B cell (primary cell): ENCODE measurements around the gene PRR11. TPM values are rescaled to one million over a fixed set of nuclear protein-coding genes. Genes with fewer than 3 reads are reported as not detected.

ENCODE experiments used
- ATAC-seq: fragments of 200-7000 bp; cut with Tn5 transposase; one replicate; pipeline ENCODE4 v1.10.0; 2021; ENCODE audit warnings: low read depth, mild to moderate bottlenecking, moderate number of reproducible peaks, moderate library complexity
- CTCF ChIA-PET: fragments of 350-600 bp; sonication (Branson Sonifier 250); formaldehyde crosslinking; loops from one replicate; lab custom pipeline; 2021; ENCODE audit warnings: antibody characterized with exemption, inconsistent platforms; lab: Charles Lee
- POLR2A ChIA-PET: fragments of 350-600 bp; sonication (Branson Sonifier 250); formaldehyde crosslinking; loops from one replicate; lab custom pipeline; 2021; ENCODE audit warnings: antibody characterized with exemption; lab: Charles Lee
- DNase-seq: peaks from one replicate; pipeline ENCODE4 v3.0.0; 2013
- H2AFZ ChIP-seq: 2 replicates; pipeline ENCODE4 v1.6.1; 2012; ENCODE audit warnings: mild to moderate bottlenecking, low read depth, low read length; ENCODE audit not compliant: insufficient read depth, poor library complexity, severe bottlenecking
- H3K27ac ChIP-seq, 2 donors: 1 replicate in 1 of 2; 2 replicates in 1 of 2; pipeline ENCODE4 v1.5.1; 2012 to 2013; ENCODE audit warnings: low read length in 2 of 2, mild to moderate bottlenecking in 2 of 2, moderate library complexity in 1 of 2
- H3K27me3 ChIP-seq, 4 experiments: fragments of 200-600 bp in 1 of 4; sonication (generic) in 1 of 4; replicated peaks in 1 of 4; 1 replicate in 2 of 4; 2 replicates in 2 of 4; pipeline versions ENCODE4 v1.6.1 to v1.7.0; 2013 to 2016; ENCODE audit warnings: low read length in 3 of 4, mild to moderate bottlenecking in 2 of 4, mixed read lengths in 1 of 4, moderate library complexity in 1 of 4; ENCODE audit not compliant: insufficient read depth in 4 of 4, control insufficient read depth in 3 of 4; ENCODE audit errors: control extremely low read depth in 1 of 4
- H3K36me3 ChIP-seq, 2 experiments: replicated peaks in 1 of 2; 1 replicate in 1 of 2; 2 replicates in 1 of 2; pipeline versions ENCODE4 v1.6.1 to v1.7.1; 2013; ENCODE audit warnings: low read length in 1 of 2; ENCODE audit not compliant: insufficient read depth in 2 of 2, control insufficient read depth in 1 of 2; ENCODE audit errors: control extremely low read depth in 1 of 2, extremely low read depth in 1 of 2
- H3K4me1 ChIP-seq, 2 donors: fragments of 200-600 bp in 1 of 2; sonication (generic) in 1 of 2; 1 replicate in 1 of 2; 2 replicates in 1 of 2; pipeline versions ENCODE4 v1.5.1 to v1.6.1; 2013 to 2017; ENCODE audit warnings: low read length in 2 of 2; ENCODE audit not compliant: control insufficient read depth in 2 of 2, insufficient read depth in 2 of 2
- H3K4me2 ChIP-seq: replicated peaks from 2 replicates; pipeline ENCODE3; 2012; ENCODE audit warnings: mild to moderate bottlenecking, low read depth, low read length; ENCODE audit not compliant: poor library complexity, severe bottlenecking
- H3K4me3 ChIP-seq, 5 experiments: fragments of 200-600 bp in 1 of 5; sonication (generic) in 1 of 5; 1 replicate in 3 of 5; 2 replicates in 2 of 5; pipeline versions ENCODE4 v1.5.1 to v1.7.0; 2011 to 2016; ENCODE audit warnings: low read length in 4 of 5, mild to moderate bottlenecking in 4 of 5, low read depth in 2 of 5, control low read depth in 1 of 5, moderate library complexity in 1 of 5; ENCODE audit not compliant: insufficient read depth in 1 of 5; ENCODE audit errors: control extremely low read depth in 1 of 5, extremely low read depth in 1 of 5
- H3K79me2 ChIP-seq: fragments of 200-600 bp; sonication (generic); one replicate; pipeline ENCODE4 v1.6.0; 2016; ENCODE audit warnings: low read length; ENCODE audit not compliant: control insufficient read depth, insufficient read depth
- H3K9ac ChIP-seq: fragments of 200-600 bp; sonication (generic); 2 replicates; pipeline ENCODE4 v1.6.1; 2017; ENCODE audit warnings: mild to moderate bottlenecking, low read length, moderate library complexity
- H3K9me3 ChIP-seq, 3 donors: one replicate each; pipeline versions ENCODE4 v1.6.1 to v1.7.1; 2013; ENCODE audit warnings: low read length in 2 of 3; ENCODE audit not compliant: control insufficient read depth in 2 of 3, insufficient read depth in 1 of 3; ENCODE audit errors: control extremely low read depth in 1 of 3
- H4K20me1 ChIP-seq: 2 replicates; pipeline ENCODE4 v1.6.0; 2012; ENCODE audit warnings: mild to moderate bottlenecking, low read length; ENCODE audit not compliant: insufficient read depth, control insufficient read depth, poor library complexity, severe bottlenecking
- H3K27ac Mint-ChIP-seq: one replicate; pipeline ENCODE4 v1.8.0; 2021; ENCODE audit warnings: mixed read lengths
- H3K27me3 Mint-ChIP-seq: one replicate; pipeline ENCODE4 v1.8.0; 2021; ENCODE audit warnings: mixed read lengths
- H3K4me1 Mint-ChIP-seq: one replicate; pipeline ENCODE4 v1.8.0; 2021; ENCODE audit warnings: mixed read lengths
- H3K4me3 Mint-ChIP-seq: one replicate; pipeline ENCODE4 v1.8.0; 2021; ENCODE audit warnings: mixed read lengths
- H3K9me3 Mint-ChIP-seq: one replicate; pipeline ENCODE4 v1.8.0; 2022; ENCODE audit warnings: mixed read lengths; ENCODE audit not compliant: insufficient read depth
- CTCF ChIP-seq: fragments of 200-600 bp; IDR thresholded peaks from one replicate; pipeline ENCODE4 v1.8.0; 2022; ENCODE audit warnings: antibody characterized with exemption, mild to moderate bottlenecking
- EZH2 ChIP-seq: IDR thresholded peaks from 2 replicates; pipeline ENCODE4 v1.6.1; 2012; ENCODE audit warnings: borderline replicate concordance, low read depth, mild to moderate bottlenecking, moderate library complexity, low read length; ENCODE audit not compliant: insufficient read depth, poor library complexity, severe bottlenecking
- WGBS: methylation state at CpG from one replicate; pipeline ENCODE4 v1.1.5; 2013; ENCODE audit warnings: missing lambda C conversion rate; ENCODE audit not compliant: insufficient coverage; 5-methylcytosine and 5-hydroxymethylcytosine counted together
- intact Hi-C: fragments of 100-400 bp; cut with micrococcal nuclease; formaldehyde crosslinking; loops from one replicate; pipeline ENCODE4 v1.10.0; 2022
- polyA plus RNA-seq: library from polyadenylated mRNA; depleted of rRNA; stranded (reverse); fragments of >200 nt; gene quantifications from 2 replicates; pipeline ENCODE4 v1.2.3, GENCODE V29; 2012
- total RNA-seq, 2 donors: library from RNA; stranded (reverse); fragments of 120-200 nt in 1 of 2; gene quantifications; 1 replicate in 1 of 2; 2 replicates in 1 of 2; pipeline versions ENCODE4 v1.2.3 to v1.2.4, GENCODE V29; 2013 to 2022

PRR11 gene
- total and polyA plus RNA-seq, 2 donors (not counting 1 experiment from before 2014, with no cell fraction given): 1.2 to 1.5 TPM

GRCh38 chr17:59105852-59106462 is 49.6 kb upstream of the PRR11 start:
- Histone ChIP-seq H3K27ac (peak overlapping the region; percentile 86 to 88), H3K4me1 (peaks cover 11 to 12% of the 10 kb centered on the region in 2 donors), H3K36me3 (no peaks in the 10 kb centered on the region), H3K79me2 (peaks cover 22% of the 10 kb centered on the region), H3K4me3 (peak overlapping the region; percentile 56 to 92 (median 83)), H4K20me1 (no peaks in the 10 kb centered on the region), H3K4me2 (peak overlapping the region; percentile 82), H2AFZ (peak overlapping the region; percentile 96), H3K27me3 (no peaks in the 10 kb centered on the region), H3K9ac (peak overlapping the region; percentile 93), H3K9me3 (no peaks in the 10 kb centered on the region)
- ChIA-PET POLR2A (interaction anchor here (0.6 to 1.7 kb wide), 3 partner anchors 29 to 774 kb away, joined by 5 to 9 read pairs (median 6); partner anchors contain the start of gene SKA2), CTCF (interaction anchor here (1.1 kb wide), 1 partner anchor 788 kb away, joined by 3 read pairs; no protein-coding TSS in a partner anchor)
- peak overlapping the region; percentile 93 for H3K27ac Mint-ChIP-seq
- H3K9me3 Mint-ChIP-seq: no peaks in the 10 kb centered on the region
- H3K4me3 Mint-ChIP-seq: peak overlapping the region; percentile 94
- H3K27me3 Mint-ChIP-seq: no peaks in the 10 kb centered on the region
- H3K4me1 Mint-ChIP-seq: peaks cover 27% of the 10 kb centered on the region
- under 1% methylated on average over 17 of the region's 18 CpGs for WGBS
- DNase-seq: no peak
- intact Hi-C loops: loop anchor here (1.0 to 10.0 kb wide), 5 partner anchors 49 to 1851 kb away; partner anchors contain the start of genes MSI2, PRR11, SKA2 and SMG8
- TF ChIP-seq CTCF (no peak), EZH2 (no peak)
- ATAC-seq: peak; percentile 28
